ENCODE results near the gene PRMT5.

- no peak for TF ChIP-seq REST (IDR thresholded peaks at IDR 0.05; ENCODE audit: insufficient read depth in 1 of 2, low read depth in 2 of 2, low read length in 2 of 2)
- TF ChIP-seq SIN3A (IDR thresholded peaks at IDR 0.05; ENCODE audit: borderline replicate concordance, insufficient read depth, low read length) = no peak
- no peak for TF ChIP-seq POLR2AphosphoS5 (IDR thresholded peaks at IDR 0.05; ENCODE audit: low read depth, low read length)
- no peak for TF ChIP-seq TAF1 (IDR thresholded peaks at IDR 0.05; ENCODE audit: borderline replicate concordance, insufficient read depth, low read length)
- no peak for TF ChIP-seq FOXP2 (optimal IDR thresholded peaks at IDR 0.05; ENCODE audit: borderline replicate concordance, extremely low read depth, extremely low read length, insufficient read depth)
Observed at GRCh38 chr14:22895402-22895801, 33.8 kb downstream of the PRMT5 start.
